ENCODE data around the gene COQ8B. TPM values are rescaled to one million over a fixed set of nuclear protein-coding genes. Genes with fewer than 3 reads are reported as not detected.

COQ8B gene
- total RNA-seq, 2 experiments from 2014 or later: 21.5 to 27.2 TPM

DNA sequence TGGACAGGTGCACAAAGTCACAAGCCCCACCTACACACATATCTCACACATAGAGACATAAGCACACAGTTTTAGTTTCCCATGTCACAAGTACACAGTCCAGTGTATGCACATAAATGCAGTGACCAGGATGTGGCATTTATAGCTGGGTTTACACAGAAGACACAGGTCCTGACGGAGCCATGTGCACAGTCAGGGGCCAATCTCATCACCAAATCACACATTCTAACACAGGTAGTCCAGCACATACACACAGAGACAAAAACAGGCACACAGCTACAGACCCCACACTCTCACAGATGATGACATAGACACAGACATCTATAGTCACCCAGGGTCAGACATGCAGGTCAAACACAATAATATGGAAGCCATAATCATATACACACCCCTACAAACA is 28.4 kb downstream of the COQ8B start:
- H3K27ac Mint-ChIP-seq: no peak overlapping the region
- ChIA-PET POLR2A (no interaction called here), CTCF (no interaction called here)
- peaks cover 2% of the 10 kb centered on the region for H3K4me1 Mint-ChIP-seq (ENCODE audit: low read depth)
- no peak overlapping the region for H3K4me3 Mint-ChIP-seq
- DNase-seq: no peak
- H3K27me3 Mint-ChIP-seq (ENCODE audit: low read depth): no peaks in the 10 kb centered on the region
- peaks cover 5% of the 10 kb centered on the region for H3K36me3 Mint-ChIP-seq (ENCODE audit: low read depth)
- no peak for ATAC-seq
- H3K9me3 Mint-ChIP-seq (ENCODE audit: insufficient read depth): no peaks in the 10 kb centered on the region

DNA sequence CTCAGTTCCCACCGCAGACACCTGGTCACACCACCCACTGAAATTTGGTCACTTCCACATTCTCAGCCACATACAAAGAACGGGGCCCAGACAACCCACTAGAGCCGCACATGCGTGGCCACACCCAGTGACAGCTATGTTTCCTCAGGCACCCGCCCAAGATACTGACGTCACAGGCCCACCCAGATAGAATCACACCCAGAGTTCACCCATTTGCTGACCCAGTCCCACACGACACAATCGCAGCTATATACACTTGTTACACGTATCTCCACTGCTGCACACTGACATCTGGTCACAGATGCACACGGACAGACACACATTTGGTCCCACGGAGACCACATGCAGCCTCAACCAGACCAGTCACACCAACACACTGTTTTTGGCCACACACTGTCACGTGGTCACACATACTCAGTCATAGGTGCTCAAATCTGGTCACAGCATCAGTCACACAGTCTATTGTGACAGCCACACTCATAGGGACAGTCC is 29.1 kb downstream of the COQ8B start:
- POLR2A ChIA-PET: no interaction called here
- H3K27ac Mint-ChIP-seq: no peak overlapping the region
- CTCF ChIA-PET: no interaction called here
- H3K4me1 Mint-ChIP-seq (ENCODE audit: low read depth): peaks cover 2% of the 10 kb centered on the region
- H3K9me3 Mint-ChIP-seq (ENCODE audit: insufficient read depth): no peaks in the 10 kb centered on the region
- ATAC-seq: no peak
- H3K27me3 Mint-ChIP-seq (ENCODE audit: low read depth): no peaks in the 10 kb centered on the region
- no peak overlapping the region for H3K4me3 Mint-ChIP-seq
- peaks cover 5% of the 10 kb centered on the region for H3K36me3 Mint-ChIP-seq (ENCODE audit: low read depth)
- no peak for DNase-seq

DNA sequence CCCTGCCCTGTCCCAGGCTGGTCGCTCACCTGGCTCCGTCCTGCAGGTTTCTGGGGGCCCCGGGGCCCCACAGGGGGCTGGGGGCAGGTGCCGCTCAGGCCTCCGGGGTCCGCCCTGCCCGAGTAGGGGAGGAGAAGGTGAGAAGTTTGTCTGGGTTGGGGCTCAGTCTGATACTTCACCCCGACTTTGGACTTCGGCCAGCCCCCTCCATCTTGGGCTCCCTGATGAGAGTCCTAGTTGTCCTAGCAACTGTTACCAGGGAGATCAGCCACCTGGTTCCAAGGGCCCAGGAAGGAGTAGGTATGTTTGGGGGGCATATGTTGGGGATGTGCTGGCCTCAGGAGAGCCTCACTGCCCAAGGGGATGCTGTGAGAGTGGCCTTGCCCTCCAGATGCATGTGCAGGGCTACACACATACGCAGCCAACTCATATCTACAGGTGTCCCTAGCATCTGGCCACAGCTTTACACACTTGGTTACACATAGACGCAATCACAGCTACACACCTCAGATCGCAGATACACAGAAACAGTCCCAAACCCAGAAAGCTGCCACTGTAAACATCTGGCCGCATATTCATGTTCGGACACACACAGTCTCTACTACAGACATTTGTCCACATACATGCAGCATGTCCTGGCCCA is 29.7 kb downstream of the COQ8B start:
- Mint-ChIP-seq H3K27ac (no peak overlapping the region), H3K4me3 (no peak overlapping the region), H3K36me3 (ENCODE audit: low read depth) (peaks cover 5% of the 10 kb centered on the region), H3K4me1 (ENCODE audit: low read depth) (peaks cover 2% of the 10 kb centered on the region), H3K9me3 (ENCODE audit: insufficient read depth) (no peaks in the 10 kb centered on the region), H3K27me3 (ENCODE audit: low read depth) (no peaks in the 10 kb centered on the region)
- CTCF ChIA-PET: no interaction called here
- POLR2A ChIA-PET: no interaction called here
- no peak for ATAC-seq
- DNase-seq: no peak

DNA sequence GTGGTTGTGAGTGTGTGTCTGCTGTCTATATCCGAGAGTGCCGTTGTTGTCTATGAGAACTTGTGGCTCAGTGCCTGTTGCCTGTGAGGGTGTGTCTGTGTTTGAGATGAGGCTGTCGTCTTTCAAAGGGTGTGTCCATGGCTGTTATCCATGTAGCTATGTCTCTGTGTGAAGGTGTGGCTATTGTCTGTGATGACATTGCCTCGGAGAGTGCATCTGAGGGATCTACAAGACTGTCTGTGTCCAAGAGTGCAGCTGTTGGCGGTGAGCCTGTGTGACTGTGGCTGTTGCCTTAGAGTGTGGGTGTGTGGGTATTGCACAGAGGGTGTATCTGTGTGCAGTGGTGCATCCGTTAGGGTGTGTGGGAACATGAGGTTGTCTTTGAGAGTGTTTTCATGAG is 31.1 kb downstream of the COQ8B start:
- Mint-ChIP-seq H3K9me3 (ENCODE audit: insufficient read depth) (no peaks in the 10 kb centered on the region), H3K4me3 (no peak overlapping the region), H3K4me1 (ENCODE audit: low read depth) (no peaks in the 10 kb centered on the region), H3K27me3 (ENCODE audit: low read depth) (no peaks in the 10 kb centered on the region), H3K36me3 (ENCODE audit: low read depth) (peaks cover 5% of the 10 kb centered on the region), H3K27ac (no peak overlapping the region)
- DNase-seq (no peak), ATAC-seq (no peak)
- POLR2A ChIA-PET: no interaction called here
- CTCF ChIA-PET: interaction anchor here (1.2 kb wide), 1 partner anchor 22 kb away, joined by 3 read pairs; no protein-coding TSS in a partner anchor

DNA sequence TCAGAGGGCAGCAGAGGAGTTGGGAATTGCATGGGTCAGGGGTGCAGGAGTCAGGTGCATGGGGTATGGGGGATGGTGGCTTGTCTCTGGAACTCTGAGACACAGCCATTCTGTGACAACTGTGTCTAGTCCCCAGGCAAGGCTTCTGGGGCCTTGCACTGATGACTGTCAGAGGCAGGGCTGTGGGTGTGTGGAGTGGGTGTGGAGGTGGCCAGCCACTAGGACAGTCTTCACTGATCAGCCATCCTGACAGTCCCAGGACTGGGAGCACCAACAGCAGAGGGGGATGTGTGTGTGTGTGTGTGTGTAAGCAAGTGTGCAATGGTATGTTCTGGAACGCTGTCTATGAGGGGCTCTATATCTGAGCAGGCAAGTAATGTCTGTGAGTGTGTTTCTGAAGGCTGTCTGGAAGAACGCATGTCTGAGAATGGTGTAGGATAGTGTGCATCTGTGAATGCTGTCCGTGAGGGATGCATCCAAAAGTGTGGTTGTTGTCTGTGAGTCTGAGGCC is 31.6 kb downstream of the COQ8B start:
- POLR2A ChIA-PET: interaction anchor here (0.5 kb wide), 1 partner anchor 81 kb away, joined by 3 read pairs; no protein-coding TSS in a partner anchor
- Mint-ChIP-seq H3K4me3 (no peak overlapping the region), H3K4me1 (ENCODE audit: low read depth) (no peaks in the 10 kb centered on the region), H3K9me3 (ENCODE audit: insufficient read depth) (no peaks in the 10 kb centered on the region), H3K27me3 (ENCODE audit: low read depth) (no peaks in the 10 kb centered on the region), H3K27ac (no peak overlapping the region), H3K36me3 (ENCODE audit: low read depth) (peaks cover 5% of the 10 kb centered on the region)
- CTCF ChIA-PET: no interaction called here
- no peak for DNase-seq
- no peak for ATAC-seq

DNA sequence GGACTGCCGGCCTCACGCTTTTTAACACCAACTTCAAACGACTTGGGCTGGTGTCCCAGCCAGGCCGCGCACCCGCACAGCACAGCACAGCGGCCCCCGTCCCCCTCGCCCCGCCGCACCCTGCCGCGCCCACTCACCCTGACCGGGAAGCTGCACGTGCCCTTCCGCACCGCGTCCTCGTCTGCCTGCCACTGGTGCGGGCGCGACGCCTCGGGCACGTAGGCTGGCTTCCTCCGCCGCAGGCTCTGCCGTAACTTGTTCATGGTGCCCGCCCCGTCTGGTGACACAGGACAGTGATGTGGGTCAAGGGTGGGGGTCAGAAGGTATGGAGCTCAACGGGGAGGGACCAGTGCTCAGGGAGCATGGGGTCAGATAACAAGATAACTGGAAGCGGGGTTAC is 32.4 kb downstream of the COQ8B start:
- no peak for ATAC-seq
- no peaks in the 10 kb centered on the region for H3K4me1 Mint-ChIP-seq (ENCODE audit: low read depth)
- no peak overlapping the region for H3K27ac Mint-ChIP-seq
- H3K4me3 Mint-ChIP-seq: no peak overlapping the region
- ChIA-PET CTCF (no interaction called here), POLR2A (interaction anchor here (0.6 kb wide), 1 partner anchor 33 kb away, joined by 3 read pairs; the partner anchor contains the start of gene ITPKC)
- DNase-seq: no peak
- H3K9me3 Mint-ChIP-seq (ENCODE audit: insufficient read depth): no peaks in the 10 kb centered on the region
- H3K36me3 Mint-ChIP-seq (ENCODE audit: low read depth): peaks cover 6% of the 10 kb centered on the region
- no peaks in the 10 kb centered on the region for H3K27me3 Mint-ChIP-seq (ENCODE audit: low read depth)

DNA sequence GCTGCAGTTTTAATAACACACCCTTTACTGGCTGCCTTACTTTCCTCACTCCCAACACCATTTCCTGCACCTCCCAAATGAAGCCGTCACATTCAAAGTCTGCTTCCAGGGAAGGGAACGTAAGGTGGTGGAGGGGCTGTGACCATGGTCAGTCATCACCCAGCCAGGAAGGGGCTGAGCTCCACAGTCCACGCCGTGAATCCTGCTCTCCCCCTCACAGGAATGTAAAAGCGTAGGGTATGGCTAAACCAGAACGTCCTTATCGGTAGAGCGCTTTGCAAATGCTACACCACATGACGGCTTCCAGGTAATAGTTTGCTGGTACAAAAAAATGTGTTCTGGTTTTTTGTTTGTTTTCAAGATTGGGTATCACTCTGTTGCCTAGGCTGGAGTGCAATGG is 33.2 kb downstream of the COQ8B start:
- ChIA-PET CTCF (interaction anchor here (0.8 to 1.0 kb wide), 2 partner anchors 20 to 135 kb away, joined by 3 read pairs; no protein-coding TSS in a partner anchor), POLR2A (no interaction called here)
- Mint-ChIP-seq H3K4me3 (no peak overlapping the region), H3K4me1 (ENCODE audit: low read depth) (no peaks in the 10 kb centered on the region), H3K36me3 (ENCODE audit: low read depth) (peaks cover 9% of the 10 kb centered on the region), H3K27me3 (ENCODE audit: low read depth) (no peaks in the 10 kb centered on the region), H3K9me3 (ENCODE audit: insufficient read depth) (no peaks in the 10 kb centered on the region), H3K27ac (no peak overlapping the region)
- ATAC-seq (no peak), DNase-seq (no peak)

DNA sequence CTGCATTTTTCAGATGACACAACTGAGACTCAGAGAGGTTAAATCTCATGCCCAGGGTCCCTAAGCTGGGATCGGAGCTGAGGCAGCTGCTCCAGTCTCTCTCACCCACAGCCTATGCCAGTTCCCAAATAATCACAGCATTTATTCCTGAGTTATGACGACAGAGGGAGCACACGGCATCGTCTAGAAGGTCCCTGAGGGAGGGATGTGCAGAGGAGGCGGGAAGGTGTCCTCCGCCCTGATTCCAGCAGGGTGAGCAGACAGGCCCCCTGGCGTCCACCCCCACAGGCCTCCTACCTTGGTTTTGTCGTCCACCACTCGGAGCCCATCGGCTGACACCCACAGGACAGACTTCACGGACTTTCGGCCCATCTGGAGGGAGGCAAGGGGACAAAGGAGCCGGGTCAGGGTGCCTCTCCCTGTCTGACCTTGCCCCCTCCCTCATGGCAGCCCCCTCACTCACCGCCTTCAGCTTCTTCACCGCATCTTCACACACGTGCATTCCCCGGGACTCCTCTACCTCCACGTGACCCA is 34.2 kb downstream of the COQ8B start:
- no peaks in the 10 kb centered on the region for H3K27me3 Mint-ChIP-seq (ENCODE audit: low read depth)
- DNase-seq: no peak
- H3K9me3 Mint-ChIP-seq (ENCODE audit: insufficient read depth): no peaks in the 10 kb centered on the region
- no peak for ATAC-seq
- H3K4me3 Mint-ChIP-seq: no peak overlapping the region
- CTCF ChIA-PET: interaction anchor here (1.0 kb wide), 1 partner anchor 19 kb away, joined by 3 read pairs; no protein-coding TSS in a partner anchor
- no peaks in the 10 kb centered on the region for H3K4me1 Mint-ChIP-seq (ENCODE audit: low read depth)
- H3K27ac Mint-ChIP-seq: no peak overlapping the region
- POLR2A ChIA-PET: no interaction called here
- peaks cover 10% of the 10 kb centered on the region for H3K36me3 Mint-ChIP-seq (ENCODE audit: low read depth)

DNA sequence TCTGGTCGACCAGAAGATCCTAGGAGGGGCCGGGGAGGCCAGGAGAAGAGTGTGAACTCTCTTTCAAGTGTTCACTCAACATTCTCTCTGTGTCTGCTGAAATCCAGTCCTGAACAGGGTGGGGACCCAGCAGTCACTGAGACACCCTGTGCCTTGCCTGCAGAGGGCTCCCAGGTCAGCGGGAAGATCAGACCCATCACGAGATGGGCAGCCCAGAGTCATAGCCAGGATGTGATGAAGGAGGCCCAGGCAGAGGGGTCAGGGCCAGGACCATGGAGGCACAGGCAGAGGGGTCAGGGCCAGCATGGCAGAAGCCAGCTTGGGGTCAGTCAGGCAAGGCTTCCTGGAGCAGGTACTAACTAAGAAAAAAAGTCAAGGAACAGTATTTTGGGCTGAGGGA is 35.6 kb downstream of the COQ8B start:
- DNase-seq (no peak), ATAC-seq (no peak)
- H3K27me3 Mint-ChIP-seq (ENCODE audit: low read depth): no peaks in the 10 kb centered on the region
- ChIA-PET CTCF (no interaction called here), POLR2A (no interaction called here)
- H3K4me1 Mint-ChIP-seq (ENCODE audit: low read depth): no peaks in the 10 kb centered on the region
- H3K36me3 Mint-ChIP-seq (ENCODE audit: low read depth): peaks cover 10% of the 10 kb centered on the region
- H3K4me3 Mint-ChIP-seq: no peak overlapping the region
- no peak overlapping the region for H3K27ac Mint-ChIP-seq
- no peaks in the 10 kb centered on the region for H3K9me3 Mint-ChIP-seq (ENCODE audit: insufficient read depth)

DNA sequence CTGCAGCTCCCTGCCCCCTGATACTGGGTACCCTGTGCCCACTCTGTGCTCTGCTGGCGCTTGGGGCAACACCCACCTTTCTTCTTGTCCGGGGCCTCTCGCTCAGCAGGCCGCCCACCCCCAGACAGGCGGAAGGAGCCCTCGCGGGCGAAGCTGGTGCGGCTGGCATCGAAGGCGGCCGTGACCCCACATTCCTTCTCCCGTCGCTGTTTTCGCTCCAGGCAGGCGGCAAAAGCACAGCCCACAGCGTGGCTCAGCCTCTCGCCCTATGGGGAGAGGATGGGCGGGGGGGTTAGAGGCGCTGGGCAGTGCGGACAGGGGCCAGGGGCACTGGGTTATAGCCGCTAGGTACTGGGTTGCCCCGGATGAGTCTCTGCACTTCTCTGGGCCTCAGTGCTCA is 39.5 kb downstream of the COQ8B start:
- POLR2A ChIA-PET: no interaction called here
- H3K27me3 Mint-ChIP-seq (ENCODE audit: low read depth): no peaks in the 10 kb centered on the region
- H3K9me3 Mint-ChIP-seq (ENCODE audit: insufficient read depth): no peaks in the 10 kb centered on the region

DNA sequence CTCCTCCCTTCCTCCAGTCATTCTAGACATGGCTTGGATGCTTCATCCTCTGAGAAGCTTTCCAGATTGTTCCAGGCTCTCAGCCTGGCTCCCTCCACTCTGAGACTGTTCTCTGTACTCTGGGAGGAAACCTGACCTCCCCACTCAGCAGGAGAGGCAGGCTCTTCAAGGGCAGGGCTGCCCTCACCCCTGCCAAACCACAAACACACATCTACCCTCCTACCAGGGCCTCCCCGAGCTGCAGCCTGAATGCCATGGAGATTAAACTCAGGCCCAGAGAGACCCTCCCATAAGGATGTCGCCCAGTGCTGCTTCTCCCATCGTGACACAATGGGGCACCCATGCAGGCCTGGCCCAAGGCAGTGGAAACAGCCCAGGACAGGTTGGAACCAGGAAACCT is 42.4 kb downstream of the COQ8B start:
- ChIA-PET POLR2A (interaction anchor here (0.6 kb wide), 1 partner anchor 18 kb away, joined by 4 read pairs; no protein-coding TSS in a partner anchor), CTCF (interaction anchor here (1.3 kb wide), 1 partner anchor 133 kb away, joined by 3 read pairs; no protein-coding TSS in a partner anchor)
- Mint-ChIP-seq H3K4me3 (no peak overlapping the region), H3K9me3 (ENCODE audit: insufficient read depth) (no peaks in the 10 kb centered on the region), H3K4me1 (ENCODE audit: low read depth) (no peaks in the 10 kb centered on the region), H3K36me3 (ENCODE audit: low read depth) (peaks cover 13% of the 10 kb centered on the region), H3K27me3 (ENCODE audit: low read depth) (no peaks in the 10 kb centered on the region), H3K27ac (no peak overlapping the region)
- ATAC-seq (no peak), DNase-seq (no peak)

More for the DNA sequence above, 39.5 kb downstream of the COQ8B start:
- CTCF ChIA-PET: interaction anchor here (1.3 kb wide), 1 partner anchor 15 kb away, joined by 4 read pairs; no protein-coding TSS in a partner anchor
- Mint-ChIP-seq H3K27ac (no peak overlapping the region), H3K4me1 (ENCODE audit: low read depth) (no peaks in the 10 kb centered on the region), H3K4me3 (no peak overlapping the region), H3K36me3 (ENCODE audit: low read depth) (peaks cover 5% of the 10 kb centered on the region)
- no peak for DNase-seq
- no peak for ATAC-seq

DNA sequence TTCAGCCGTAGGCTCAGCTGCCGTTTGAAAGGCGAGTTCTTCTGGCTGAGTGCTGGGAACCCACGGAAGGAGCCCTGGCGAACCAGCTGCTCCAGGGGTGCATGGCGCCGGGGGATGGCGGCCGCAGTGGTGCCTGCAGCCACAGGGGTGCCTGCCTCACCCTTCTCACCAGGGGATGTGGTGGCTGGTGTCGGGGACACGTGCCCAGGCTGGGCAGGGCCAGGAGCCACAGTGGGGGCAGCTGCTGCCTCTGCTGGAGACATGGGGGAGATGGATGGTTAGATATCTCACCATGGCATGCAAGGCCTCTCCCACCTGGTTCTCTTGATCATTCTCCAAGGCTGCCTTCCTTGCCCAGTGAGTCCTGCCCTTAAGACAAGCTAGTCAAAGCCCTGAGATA is 43.3 kb downstream of the COQ8B start:
- ATAC-seq: no peak

More for the DNA sequence above, 43.3 kb downstream of the COQ8B start:
- DNase-seq: no peak
- CTCF ChIA-PET: interaction anchor here (1.3 kb wide), 1 partner anchor 134 kb away, joined by 3 read pairs; no protein-coding TSS in a partner anchor
- Mint-ChIP-seq H3K4me1 (ENCODE audit: low read depth) (no peaks in the 10 kb centered on the region), H3K4me3 (no peak overlapping the region), H3K27ac (no peak overlapping the region), H3K9me3 (ENCODE audit: insufficient read depth) (no peaks in the 10 kb centered on the region), H3K36me3 (ENCODE audit: low read depth) (peaks cover 16% of the 10 kb centered on the region), H3K27me3 (ENCODE audit: low read depth) (no peaks in the 10 kb centered on the region)
- POLR2A ChIA-PET: no interaction called here

Data from activated CD8-positive, alpha-beta T cell treated with anti-CD3 and anti-CD28 coated beads, Interleukin-2, amount 10 ng/mL, durations not matched to agents 7 days and 5 days (primary cell).